Kidney epithelial cell (primary cell): ENCODE measurements around the gene TTC13. TPM values are rescaled to one million over a fixed set of nuclear protein-coding genes. Genes with fewer than 3 reads are reported as not detected.
"Not testable (repeated sequence)": the region's sequence is repeated elsewhere in the genome, so short reads cannot be mapped to it uniquely, and the experiment has no call there.

Experiments
- DNase-seq: peaks from one replicate; pipeline ENCODE4 v3.0.0-alpha.2; 2010; ENCODE audit warnings: low read depth
- H3K27me3 ChIP-seq: 2 replicates; pipeline ENCODE4 v1.6.0; 2011; ENCODE audit warnings: low read length; ENCODE audit not compliant: control insufficient read depth, insufficient read depth
- H3K36me3 ChIP-seq: 2 replicates; pipeline ENCODE4 v1.5.1; 2011; ENCODE audit warnings: low read length; ENCODE audit not compliant: control insufficient read depth, insufficient read depth
- H3K4me3 ChIP-seq: 2 replicates; pipeline ENCODE4 v1.5.1; 2011; ENCODE audit warnings: low read depth, mild to moderate bottlenecking, control low read depth, low read length
- CTCF ChIP-seq: IDR thresholded peaks from 2 replicates; pipeline ENCODE4 v1.5.1; 2011; ENCODE audit warnings: mild to moderate bottlenecking, moderate library complexity, low read length, control low read depth, inconsistent platforms; ENCODE audit not compliant: insufficient read depth, poor library complexity, severe bottlenecking
- total RNA-seq: library from RNA; depleted of rRNA; stranded (reverse); fragments of >200 nt; gene quantifications from 2 replicates; pipeline ENCODE4 v1.2.3, GENCODE V29; 2015

The TTC13 gene, protein sequence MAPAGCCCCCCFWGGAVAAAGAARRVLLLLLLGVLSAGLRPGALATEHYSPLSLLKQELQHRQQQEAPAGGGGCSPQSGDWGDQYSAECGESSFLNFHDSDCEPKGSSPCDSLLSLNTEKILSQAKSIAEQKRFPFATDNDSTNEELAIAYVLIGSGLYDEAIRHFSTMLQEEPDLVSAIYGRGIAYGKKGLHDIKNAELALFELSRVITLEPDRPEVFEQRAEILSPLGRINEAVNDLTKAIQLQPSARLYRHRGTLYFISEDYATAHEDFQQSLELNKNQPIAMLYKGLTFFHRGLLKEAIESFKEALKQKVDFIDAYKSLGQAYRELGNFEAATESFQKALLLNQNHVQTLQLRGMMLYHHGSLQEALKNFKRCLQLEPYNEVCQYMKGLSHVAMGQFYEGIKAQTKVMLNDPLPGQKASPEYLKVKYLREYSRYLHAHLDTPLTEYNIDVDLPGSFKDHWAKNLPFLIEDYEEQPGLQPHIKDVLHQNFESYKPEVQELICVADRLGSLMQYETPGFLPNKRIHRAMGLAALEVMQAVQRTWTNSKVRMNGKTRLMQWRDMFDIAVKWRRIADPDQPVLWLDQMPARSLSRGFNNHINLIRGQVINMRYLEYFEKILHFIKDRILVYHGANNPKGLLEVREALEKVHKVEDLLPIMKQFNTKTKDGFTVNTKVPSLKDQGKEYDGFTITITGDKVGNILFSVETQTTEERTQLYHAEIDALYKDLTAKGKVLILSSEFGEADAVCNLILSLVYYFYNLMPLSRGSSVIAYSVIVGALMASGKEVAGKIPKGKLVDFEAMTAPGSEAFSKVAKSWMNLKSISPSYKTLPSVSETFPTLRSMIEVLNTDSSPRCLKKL
- 8.3 and 16.4 TPM in 2 replicates for total RNA-seq

DNA sequence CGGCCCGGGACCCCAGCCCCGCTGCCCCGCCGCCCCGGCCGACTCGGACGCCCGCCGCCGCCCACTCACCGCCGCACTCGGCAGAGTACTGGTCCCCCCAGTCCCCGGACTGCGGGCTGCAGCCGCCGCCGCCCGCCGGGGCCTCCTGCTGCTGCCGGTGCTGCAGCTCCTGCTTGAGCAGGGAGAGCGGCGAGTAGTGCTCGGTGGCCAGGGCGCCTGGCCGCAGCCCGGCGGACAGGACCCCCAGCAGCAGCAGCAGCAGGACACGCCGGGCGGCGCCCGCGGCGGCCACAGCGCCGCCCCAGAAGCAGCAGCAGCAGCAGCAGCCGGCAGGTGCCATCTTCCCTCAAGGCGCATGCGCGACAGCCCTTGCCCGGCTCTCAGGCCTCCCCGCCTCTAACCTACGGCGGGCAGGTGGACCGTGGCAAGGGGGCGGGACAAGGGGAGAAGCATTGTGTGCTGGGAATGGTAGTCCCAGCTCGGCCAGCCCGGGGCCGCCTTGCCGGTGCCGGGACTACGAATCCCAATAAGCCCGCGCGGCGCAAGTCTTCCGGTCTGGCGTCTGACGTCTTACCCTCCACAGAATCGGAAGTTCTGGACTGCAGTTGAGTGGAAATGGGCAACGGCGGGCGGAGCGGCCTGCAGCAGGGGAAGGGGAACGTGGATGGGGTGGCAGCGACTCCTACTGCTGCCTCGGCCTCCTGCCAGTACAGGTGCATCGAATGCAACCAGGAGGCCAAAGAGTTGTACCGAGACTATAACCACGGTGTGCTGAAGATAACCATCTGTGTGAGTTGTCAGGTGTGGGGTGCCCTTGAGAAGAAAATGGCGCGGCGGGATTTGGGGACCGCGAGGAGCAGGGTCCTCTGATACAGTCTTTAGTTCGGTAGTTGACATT is at the start of gene TTC13, which contains the start of gene ARV1:
Gene TTC13 (minus strand): TSS at position 371 of the 898 bp plus-strand sequence. CDS start 31 bp downstream, at position 340.
Gene ARV1 (plus strand): TSS at position 604 of the 898 bp plus-strand sequence. CDS start 12 bp downstream, at position 616.
- H3K27me3 ChIP-seq = no peaks in the 10 kb centered on the region
- peak; percentile 49 for TF ChIP-seq CTCF
- no peaks in the 10 kb centered on the region for H3K36me3 ChIP-seq
- H3K4me3 ChIP-seq = peak within 1 kb of the TSS; percentile 59
- peak; percentile 97 for DNase-seq

DNA sequence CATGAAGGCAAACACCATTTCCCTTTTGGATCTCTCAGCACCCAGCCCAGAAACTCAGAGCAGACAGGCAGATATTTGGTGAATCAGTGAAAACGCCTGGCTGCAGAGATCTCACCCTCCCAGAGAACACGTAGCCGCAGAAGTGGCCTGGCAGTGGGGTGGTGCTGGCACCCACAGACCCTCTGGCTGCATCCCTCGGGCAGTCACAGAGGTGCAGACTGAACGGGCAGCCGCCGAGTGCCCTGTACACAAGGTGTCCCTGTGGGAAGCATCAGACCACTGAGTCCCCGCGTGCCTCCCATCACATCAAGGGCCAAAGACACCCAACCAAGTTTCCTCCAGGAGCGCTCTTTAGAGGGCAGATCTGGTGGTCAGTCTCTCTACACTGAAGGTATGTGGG is 49.3 kb upstream of the TTC13 start:
- Histone ChIP-seq H3K4me3 (no peak overlapping the region), H3K27me3 (no peaks in the 10 kb centered on the region), H3K36me3 (no peaks in the 10 kb centered on the region)
- no peak for TF ChIP-seq CTCF
- DNase-seq = no peak

DNA sequence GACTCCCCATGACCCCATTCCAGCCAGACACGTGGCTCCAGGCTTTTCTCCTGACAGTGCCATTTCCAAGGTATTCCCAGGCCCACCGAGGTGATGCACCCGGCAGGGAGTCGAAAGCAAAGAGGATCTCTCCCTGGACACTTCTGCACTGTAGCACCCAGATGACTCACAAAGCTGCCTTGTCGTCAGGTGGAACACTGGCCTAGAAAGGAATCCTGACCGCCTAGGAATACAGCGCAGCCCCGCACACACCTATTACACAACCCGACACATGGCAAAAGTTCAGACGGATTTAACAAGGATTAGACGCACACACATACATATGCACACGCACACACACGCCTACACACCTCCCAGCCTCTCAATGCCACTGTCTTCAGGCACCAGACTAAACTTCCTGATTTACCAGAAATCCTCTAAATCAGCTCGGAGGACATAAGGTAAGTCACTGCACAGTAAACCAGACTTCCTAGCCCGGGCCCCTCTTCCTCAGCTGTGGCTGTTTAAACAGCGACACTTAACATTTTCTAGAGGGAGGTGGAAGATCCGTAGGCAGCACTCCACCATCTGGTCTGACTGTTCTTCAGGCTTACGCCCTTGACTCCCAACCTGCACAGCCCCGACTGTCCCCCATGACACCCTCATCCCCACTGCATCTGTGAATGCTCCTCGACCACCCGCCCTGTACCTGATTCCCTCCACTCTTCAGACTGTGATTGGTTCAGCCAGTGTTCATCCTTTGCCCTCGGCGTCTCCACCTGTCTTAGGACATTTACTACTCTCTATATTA is 48.7 kb upstream of the TTC13 start:
- TF ChIP-seq CTCF = no peak
- Histone ChIP-seq H3K36me3 (no peaks in the 10 kb centered on the region), H3K4me3 (no peak overlapping the region), H3K27me3 (no peaks in the 10 kb centered on the region)
- DNase-seq = no peak

GRCh38 chr1:231026576-231026975 is 47.9 kb upstream of the TTC13 start:
- H3K27me3 ChIP-seq = no peaks in the 10 kb centered on the region
- no peak for TF ChIP-seq CTCF
- H3K36me3 ChIP-seq = no peaks in the 10 kb centered on the region
- no peak for DNase-seq
- H3K4me3 ChIP-seq = no peak overlapping the region

DNA sequence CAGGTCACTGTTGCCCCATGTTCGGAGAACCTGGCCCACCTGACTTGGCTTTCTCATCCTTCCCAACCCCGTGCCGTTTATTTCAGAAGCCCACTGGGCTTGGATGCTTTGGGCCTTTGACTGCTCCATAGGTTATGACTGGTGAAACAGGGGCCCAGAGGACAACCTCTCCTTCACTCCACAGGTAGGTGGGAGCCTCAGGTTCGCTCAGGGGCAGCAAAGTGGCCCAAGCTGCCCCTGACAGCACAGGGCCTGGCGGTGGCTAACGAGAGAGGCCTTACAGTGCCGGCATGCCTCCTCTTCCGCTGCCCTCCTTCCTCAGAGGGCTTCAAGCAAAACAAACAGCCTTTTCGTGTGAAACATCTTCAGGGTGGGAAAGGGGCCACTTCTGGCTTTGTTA is 44.5 kb upstream of the TTC13 start:
- DNase-seq = no peak
- no peaks in the 10 kb centered on the region for H3K27me3 ChIP-seq
- no peaks in the 10 kb centered on the region for H3K36me3 ChIP-seq
- no peak overlapping the region for H3K4me3 ChIP-seq
- no peak for TF ChIP-seq CTCF

- not testable (repeated sequence) for DNase-seq, H3K36me3 ChIP-seq, H3K4me3 ChIP-seq, H3K27me3 ChIP-seq
These were observed 43.9 kb upstream of the TTC13 start for GRCh38 chr1:231022543-231022942.
